GM12878 (cell line): ENCODE results near the gene PAX3. TPM values are rescaled to one million over a fixed set of nuclear protein-coding genes. Genes with fewer than 3 reads are reported as not detected.

Source experiments
- ATAC-seq: fragments of 200-7000 bp; cut with Tn5 transposase; 3 replicates; pipeline ENCODE4 v1.9.1; 2020; ENCODE audit warnings: mild to moderate bottlenecking, moderate library complexity
- BruUV-seq: library from RNA; stranded (reverse); fragments of 400-500 nt; replicated peaks from 2 replicates; lab custom pipeline; 2021; lab: Mats Ljungman, UMichigan
- CTCF ChIA-PET: fragments of 300-600 bp; sonication (Branson Sonifier 250); formaldehyde crosslinking; extraction: SDS; loops from one replicate; lab custom pipeline; 2021; ENCODE audit warnings: inconsistent platforms; lab: Yijun Ruan, JAX
- POLR2A ChIA-PET: fragments of 350-600 bp; formaldehyde crosslinking; extraction: SDS; loops from one replicate; lab custom pipeline; 2021; ENCODE audit warnings: inconsistent platforms; lab: Charles Lee
- RAD21 ChIA-PET: fragments of 300-600 bp; sonication (Branson Sonifier 250); formaldehyde crosslinking; loops from one replicate; lab custom pipeline; 2023; ENCODE audit warnings: antibody characterized with exemption; ENCODE audit not compliant: unreplicated experiment; lab: Charles Lee
- SMC1A ChIA-PET: fragments of 300-600 bp; sonication (Branson Sonifier 250); formaldehyde crosslinking; loops from one replicate; lab custom pipeline; 2023; ENCODE audit not compliant: unreplicated experiment, uncharacterized antibody; lab: Charles Lee
- DNase-seq: peaks from one replicate; pipeline ENCODE4 v3.0.0-alpha.2; 2011; ENCODE audit warnings: low read depth, low spot score
- FAIRE-seq: peaks from 3 replicates; lab custom pipeline; 2011; peaks lifted over from hg19 to GRCh38; lab: Jason Lieb, UNC
- H2AFZ ChIP-seq: 2 replicates; pipeline ENCODE4 v1.6.0; 2011; ENCODE audit warnings: low read depth, low read length, control low read depth; ENCODE audit not compliant: control insufficient read depth
- H3K27ac ChIP-seq: 2 replicates; pipeline ENCODE4 v1.5.1; 2011; ENCODE audit warnings: control low read depth; ENCODE audit not compliant: control insufficient read depth, insufficient read depth
- H3K27me3 ChIP-seq, 2 experiments: replicated peaks in 1 of 2; 2 replicates each; pipeline versions ENCODE4 v1.6.0 to v1.6.1; 2011; ENCODE audit warnings: low read length in 1 of 2; ENCODE audit not compliant: control insufficient read depth in 2 of 2, insufficient read depth in 2 of 2
- H3K36me3 ChIP-seq, 2 experiments: 2 replicates each; pipeline ENCODE4 v1.5.1; 2011; ENCODE audit warnings: low read length in 1 of 2; ENCODE audit not compliant: control insufficient read depth in 2 of 2, insufficient read depth in 2 of 2
- H3K4me1 ChIP-seq: 2 replicates; pipeline ENCODE4 v1.6.1; 2011; ENCODE audit warnings: mild to moderate bottlenecking, low read length, moderate library complexity, mixed read lengths; ENCODE audit not compliant: control insufficient read depth, insufficient read depth
- H3K4me2 ChIP-seq: 2 replicates; pipeline ENCODE4 v1.6.0; 2011; ENCODE audit warnings: control low read depth; ENCODE audit not compliant: control insufficient read depth, insufficient read depth
- H3K4me3 ChIP-seq: fragments of 200-600 bp; sonication (generic); 2 replicates; pipeline ENCODE4 v1.5.1; 2016
- H3K79me2 ChIP-seq: 2 replicates; pipeline ENCODE4 v1.6.0; 2011; ENCODE audit warnings: low read length; ENCODE audit not compliant: control insufficient read depth, insufficient read depth
- H3K9ac ChIP-seq: 2 replicates; pipeline ENCODE4 v1.8.0; 2011; ENCODE audit warnings: low read length, control low read depth, mixed read lengths; ENCODE audit not compliant: control insufficient read depth, insufficient read depth
- H3K9me3 ChIP-seq: replicated peaks from 3 replicates; pipeline ENCODE4 v1.5.1; 2011; ENCODE audit warnings: mild to moderate bottlenecking, low read length; ENCODE audit not compliant: control insufficient read depth, insufficient read depth
- H4K20me1 ChIP-seq: 2 replicates; pipeline ENCODE4 v1.6.0; 2011; ENCODE audit not compliant: control insufficient read depth, insufficient read depth
- E2F4 ChIP-seq: IDR thresholded peaks from 2 replicates; pipeline ENCODE4 v1.6.1; 2012; ENCODE audit warnings: low read depth, low read length, improper control_type of control experiment
- ELK1 ChIP-seq: IDR thresholded peaks from 2 replicates; pipeline ENCODE4 v1.6.1; 2012; ENCODE audit warnings: low read depth, low read length, improper control_type of control experiment
- EP300 ChIP-seq, 2 experiments: fragments of 150-350 bp in 1 of 2; IDR thresholded peaks; 2 replicates each; pipeline ENCODE4 v1.6.1; 2011 to 2012; ENCODE audit warnings: low read depth in 2 of 2, low read length in 2 of 2, borderline replicate concordance in 1 of 2, improper control_type of control experiment in 1 of 2, inconsistent platforms in 1 of 2; ENCODE audit not compliant: control insufficient read depth in 1 of 2
- EZH2 ChIP-seq: IDR thresholded peaks from 2 replicates; pipeline ENCODE4 v1.6.1; 2012; ENCODE audit warnings: low read depth, mild to moderate bottlenecking, control low read depth, inconsistent platforms, low read length, borderline replicate concordance; ENCODE audit not compliant: control insufficient read depth
- JUND ChIP-seq: IDR thresholded peaks from 2 replicates; pipeline ENCODE4 v1.6.1; 2012; ENCODE audit warnings: low read depth, mild to moderate bottlenecking, low read length, improper control_type of control experiment, moderate library complexity
- MEF2A ChIP-seq: IDR thresholded peaks from 2 replicates; pipeline ENCODE4 v1.6.1; 2011; ENCODE audit warnings: low read depth, mild to moderate bottlenecking, low read length, moderate library complexity; ENCODE audit not compliant: insufficient read depth
- NFIC ChIP-seq: IDR thresholded peaks from 2 replicates; pipeline ENCODE4 v1.6.1; 2012; ENCODE audit warnings: low read depth, mild to moderate bottlenecking, inconsistent platforms, low read length, moderate library complexity
- NFYB ChIP-seq: IDR thresholded peaks from 2 replicates; pipeline ENCODE4 v1.6.1; 2011; ENCODE audit warnings: low read depth, mild to moderate bottlenecking, low read length, improper control_type of control experiment, moderate library complexity; ENCODE audit not compliant: insufficient read depth
- PRDM15 ChIP-seq: fragments of 450-650 bp; formaldehyde crosslinking; IDR thresholded peaks from 2 replicates; pipeline ENCODE4 v1.4.0; 2020; ENCODE audit warnings: mild to moderate bottlenecking, moderate library complexity
- SMAD1 ChIP-seq: fragments of 450-650 bp; IDR thresholded peaks from 2 replicates; pipeline ENCODE4 v1.6.1; 2018; ENCODE audit warnings: mild to moderate bottlenecking, low read depth; ENCODE audit not compliant: partially characterized antibody
- SMC3 ChIP-seq: IDR thresholded peaks from 2 replicates; pipeline ENCODE4 v1.6.1; 2011; ENCODE audit warnings: low read length, improper control_type of control experiment, borderline replicate concordance
- SUPT20H ChIP-seq: IDR thresholded peaks from 2 replicates; pipeline ENCODE4 v1.6.1; 2011; ENCODE audit warnings: low read depth, mild to moderate bottlenecking, low read length, moderate library complexity, borderline replicate concordance; ENCODE audit not compliant: control insufficient read depth
- WRNIP1 ChIP-seq: IDR thresholded peaks from 2 replicates; pipeline ENCODE4 v1.6.1; 2011; ENCODE audit warnings: low read depth, low read length, improper control_type of control experiment, borderline replicate concordance
- ZNF217 ChIP-seq: fragments of 450-650 bp; IDR thresholded peaks from 2 replicates; pipeline ENCODE4 v1.6.1; 2017; ENCODE audit warnings: antibody characterized with exemption, mild to moderate bottlenecking
- ZZZ3 ChIP-seq: IDR thresholded peaks from 2 replicates; pipeline ENCODE4 v1.6.1; 2011; ENCODE audit warnings: low read depth; ENCODE audit not compliant: control insufficient read depth, insufficient read length
- WGBS: methylation state at CpG from one replicate; pipeline ENCODE4 v1.1.6; 2016; ENCODE audit warnings: low lambda C conversion rate; ENCODE audit not compliant: insufficient replicate concordance, insufficient coverage; ENCODE audit errors: missing lambda C conversion rate; 5-methylcytosine and 5-hydroxymethylcytosine counted together
- in situ Hi-C: fragments of 300-500 bp; cut with MboI; formaldehyde crosslinking; loops from 9 replicates; pipeline ENCODE4 v1.14.3; 2018; ENCODE audit warnings: mixed read lengths
- intact Hi-C: fragments of 100-400 bp; cut with micrococcal nuclease; formaldehyde crosslinking; loops from one replicate; pipeline ENCODE4 v1.14.2; 2022; ENCODE audit not compliant: unreplicated experiment
- polyA plus RNA-seq, 11 experiments: library from polyadenylated mRNA; depleted of rRNA in 4 of 11; unstranded in 6 of 11; stranded (reverse) in 5 of 11; fragments of >200 nt; fragmentation: Nextera tagmentation in 4 of 11; fragmentation: Illumina TruSeq in 1 of 11; extraction: Ambion mirVana in 4 of 11; extraction: Trizol in 1 of 11; gene quantifications; 1 replicate in 1 of 11; 2 replicates in 10 of 11; pipeline versions ENCODE4 v1.2.1 to v1.2.3, GENCODE V29; 2011 to 2016; ENCODE audit warnings: inconsistent platforms in 2 of 11, missing spikeins in 2 of 11, low read depth in 1 of 11
- total RNA-seq, 4 experiments: library from RNA; depleted of rRNA in 3 of 4; stranded (reverse); fragments of >200 nt in 3 of 4; fragmentation: Illumina TruSeq in 1 of 4; extraction: Trizol in 1 of 4; gene quantifications; 2 replicates each; pipeline versions ENCODE4 v1.2.1 to v1.2.3, GENCODE V29; 2013 to 2021

Gene PAX3
- total and polyA plus RNA-seq, 10 of the 15 experiments (the other 5 are each of a cell fraction or from before 2014, with no cell fraction given): not detected

- TF ChIP-seq NFYB (no peak), JUND (no peak), ZZZ3 (no peak)
- TF ChIP-seq, all 136 proteins: peak for 0
These were observed 95.8 kb downstream of the PAX3 start (continued) for GRCh38 chr2:222203041-222203440.

GRCh38 chr2:222196159-222196558 lies 102.6 kb downstream of the PAX3 start:
- no peak overlapping the region for H3K27ac ChIP-seq
- H3K27me3 ChIP-seq: no peaks in the 10 kb centered on the region; a peak in 1 of 4 replicates
- no TSS peak for BruUV-seq
- H4K20me1 ChIP-seq: no peaks in the 10 kb centered on the region
- H3K79me2 ChIP-seq: no peaks in the 10 kb centered on the region
- H3K4me1 ChIP-seq: no peaks in the 10 kb centered on the region
- POLR2A ChIA-PET: no interaction called here
- no peaks in the 10 kb centered on the region for H3K36me3 ChIP-seq
- H3K4me2 ChIP-seq: no peak overlapping the region
- FAIRE-seq (no peak), DNase-seq (no peak), ATAC-seq (no peak)
- CTCF ChIA-PET: interaction anchor here (0.8 kb wide), 1 partner anchor 12 kb away, joined by 4 read pairs; no protein-coding TSS in a partner anchor
- in situ Hi-C loops (no loop called here), intact Hi-C loops (no loop called here)
- no peak overlapping the region for H3K9ac ChIP-seq
- H3K4me3 ChIP-seq: no peak overlapping the region
- SMC1A ChIA-PET: interaction anchor here (0.9 kb wide), 1 partner anchor 8 kb away, joined by 3 read pairs; no protein-coding TSS in a partner anchor
- H3K9me3 ChIP-seq: no peaks in the 10 kb centered on the region
- RAD21 ChIA-PET: no interaction called here
- H2AFZ ChIP-seq: no peak overlapping the region
- WGBS: 33% methylated on average over 7 of the region's 7 CpGs
- no peak for TF ChIP-seq ZZZ3
- no peak for TF ChIP-seq EP300 (IDR thresholded peaks at IDR 0.05; ENCODE audit: borderline replicate concordance in 1 of 2, control insufficient read depth in 1 of 2, low read depth in 2 of 2, low read length in 2 of 2)
- TF ChIP-seq E2F4: no peak
- no peak for TF ChIP-seq SUPT20H
- no peak for TF ChIP-seq WRNIP1
- TF ChIP-seq NFIC: no peak
- no peak for TF ChIP-seq ZNF217
- no peak for TF ChIP-seq MEF2A
- TF ChIP-seq ELK1: no peak
- TF ChIP-seq SMC3: no peak
- no peak for TF ChIP-seq EZH2
- TF ChIP-seq PRDM15 (CRISPR knock-in tag): no peak
- TF ChIP-seq SMAD1: no peak
